HCT116 (cell line): ENCODE measurements around the gene TMEM74B. TPM values are rescaled to one million over a fixed set of nuclear protein-coding genes. Genes with fewer than 3 reads are reported as not detected.

Experiments used
- ATAC-seq: fragments of 200-7000 bp; cut with Tn5 transposase; 2 replicates; pipeline ENCODE4 v1.9.1; 2020; ENCODE audit warnings: mild to moderate bottlenecking, moderate library complexity
- BruUV-seq: library from RNA; stranded (reverse); fragments of 400-500 nt; replicated peaks from 2 replicates; lab custom pipeline; 2021; lab: Mats Ljungman, UMichigan
- CTCF ChIA-PET: fragments of 300-600 bp; sonication (Branson Sonifier 250); formaldehyde crosslinking; loops from one replicate; lab custom pipeline; 2021; ENCODE audit warnings: antibody characterized with exemption; lab: Charles Lee
- POLR2A ChIA-PET: fragments of 300-600, 350-600 bp; sonication (Branson Sonifier 250); formaldehyde crosslinking; loops from one replicate; lab custom pipeline; 2021; ENCODE audit warnings: antibody characterized with exemption; lab: Charles Lee
- RAD21 ChIA-PET, 2 experiments: fragments of 300-600 bp; sonication (Branson Sonifier 250); formaldehyde crosslinking; loops; one replicate each; lab custom pipeline; 2023; ENCODE audit warnings: low total read pairs in 2 of 2; ENCODE audit not compliant: uncharacterized antibody in 2 of 2, unreplicated experiment in 2 of 2, low non-redundant PET in 1 of 2; lab: Charles Lee
- DNase-seq: peaks from one replicate; pipeline ENCODE4 v3.0.0-alpha.2; 2010; ENCODE audit warnings: low read depth, low spot score
- H2AFZ ChIP-seq: fragments of 200-600 bp; shearing (Covaris generic), sonication (generic); 2 replicates; pipeline ENCODE4 v1.6.1; 2017; ENCODE audit warnings: low read depth, mixed run types, mixed read lengths, antibody characterized with exemption, low read length; ENCODE audit not compliant: poor library complexity, severe bottlenecking
- H3K27ac ChIP-seq: 2 replicates; pipeline ENCODE4 v1.5.1; 2012; ENCODE audit warnings: low read depth, low read length
- H3K27me3 ChIP-seq: fragments of 200-600 bp; sonication (generic); 2 replicates; pipeline ENCODE4 v1.6.1; 2016; ENCODE audit warnings: mixed run types, low read length, mixed read lengths; ENCODE audit not compliant: insufficient read depth
- H3K36me3 ChIP-seq, 2 experiments: fragments of 200-500 bp in 1 of 2; fragments of 200-600 bp in 1 of 2; sonication (Bioruptor generic) in 1 of 2; sonication (generic) in 1 of 2; 2 replicates each; pipeline versions ENCODE4 v1.5.1 to v1.6.1; 2014 to 2016; ENCODE audit warnings: low read length in 2 of 2, inconsistent platforms in 1 of 2, mixed read lengths in 1 of 2, mixed run types in 1 of 2; ENCODE audit not compliant: insufficient read depth in 2 of 2, control insufficient read depth in 1 of 2
- H3K4me1 ChIP-seq, 2 experiments: fragments of 200-600 bp in 1 of 2; sonication (generic) in 1 of 2; 2 replicates each; pipeline versions ENCODE4 v1.5.1 to v1.6.1; 2012 to 2017; ENCODE audit warnings: low read length in 2 of 2, inconsistent platforms in 1 of 2, mild to moderate bottlenecking in 1 of 2, mixed read lengths in 1 of 2, mixed run types in 1 of 2, moderate library complexity in 1 of 2; ENCODE audit not compliant: insufficient read depth in 2 of 2, control insufficient read depth in 1 of 2
- H3K4me2 ChIP-seq: fragments of 200-600 bp; sonication (generic); 2 replicates; pipeline ENCODE4 v1.6.1; 2017; ENCODE audit warnings: mixed run types, low read length, mixed read lengths
- H3K4me3 ChIP-seq, 2 experiments: fragments of 200-600 bp in 1 of 2; sonication (generic) in 1 of 2; replicated peaks in 1 of 2; 2 replicates each; pipeline ENCODE4 v1.5.1; 2011 to 2016; ENCODE audit warnings: low read length in 2 of 2, control low read depth in 1 of 2, low read depth in 1 of 2, mild to moderate bottlenecking in 1 of 2, mixed read lengths in 1 of 2, mixed run types in 1 of 2
- H3K79me2 ChIP-seq: fragments of 200-600 bp; sonication (generic); 2 replicates; pipeline ENCODE4 v1.6.1; 2017; ENCODE audit warnings: mild to moderate bottlenecking, mixed run types, low read length, moderate library complexity, mixed read lengths; ENCODE audit not compliant: insufficient read depth
- H3K9ac ChIP-seq: fragments of 200-600 bp; sonication (generic); 2 replicates; pipeline ENCODE4 v1.6.1; 2016; ENCODE audit warnings: low read length, mixed read lengths
- H3K9me2 ChIP-seq: fragments of 200-600 bp; sonication (generic), shearing (Covaris generic); 2 replicates; pipeline ENCODE4 v1.6.1; 2017; ENCODE audit warnings: mixed run types, mild to moderate bottlenecking, moderate library complexity; ENCODE audit not compliant: insufficient read depth
- H3K9me3 ChIP-seq, 2 experiments: fragments of 200-500 bp in 1 of 2; fragments of 200-600 bp in 1 of 2; sonication (Bioruptor generic) in 1 of 2; sonication (generic) in 1 of 2; 2 replicates each; pipeline ENCODE4 v1.6.1; 2014 to 2017; ENCODE audit warnings: low read length in 2 of 2, mixed read lengths in 2 of 2, inconsistent platforms in 1 of 2, low read depth in 1 of 2, mild to moderate bottlenecking in 1 of 2, mixed run types in 1 of 2, moderate library complexity in 1 of 2; ENCODE audit not compliant: control insufficient read depth in 1 of 2, insufficient read depth in 1 of 2
- H4K20me1 ChIP-seq: fragments of 200-600 bp; sonication (generic), shearing (Covaris generic); 2 replicates; pipeline ENCODE4 v1.6.1; 2017; ENCODE audit warnings: mixed run types, mild to moderate bottlenecking, moderate library complexity; ENCODE audit not compliant: insufficient read depth
- ATF3 ChIP-seq: IDR thresholded peaks from 2 replicates; pipeline ENCODE4 v1.6.1; 2012
- CBX3 ChIP-seq: IDR thresholded peaks from 2 replicates; pipeline ENCODE4 v1.6.1; 2012; ENCODE audit warnings: low read depth
- CEBPB ChIP-seq: IDR thresholded peaks from 2 replicates; pipeline ENCODE4 v1.6.1; 2012; ENCODE audit warnings: low read depth
- EGR1 ChIP-seq: IDR thresholded peaks from 2 replicates; pipeline ENCODE4 v1.6.1; 2012; ENCODE audit warnings: low read depth
- ELF1 ChIP-seq: IDR thresholded peaks from 2 replicates; pipeline ENCODE4 v1.6.1; 2012; ENCODE audit warnings: low read depth, borderline replicate concordance
- EZH2phosphoT487 ChIP-seq: fragments of 200-600 bp; IDR thresholded peaks from 2 replicates; pipeline ENCODE4 v1.6.1; 2018; ENCODE audit warnings: antibody characterized with exemption, borderline replicate concordance
- JUND ChIP-seq: IDR thresholded peaks from 2 replicates; pipeline ENCODE4 v1.6.1; 2012
- POLR2A ChIP-seq: IDR thresholded peaks from 2 replicates; pipeline ENCODE4 v1.7.0; 2011; ENCODE audit warnings: borderline replicate concordance; ENCODE audit not compliant: insufficient read depth, insufficient read length; ENCODE audit errors: extremely low read depth
- POLR2AphosphoS5 ChIP-seq: IDR thresholded peaks from 2 replicates; pipeline ENCODE4 v1.6.1; 2011; ENCODE audit warnings: mild to moderate bottlenecking, low read depth, low read length, moderate library complexity
- RAD21 ChIP-seq: IDR thresholded peaks from 2 replicates; pipeline ENCODE4 v1.6.1; 2012; ENCODE audit warnings: low read depth, mild to moderate bottlenecking
- REST ChIP-seq: IDR thresholded peaks from 2 replicates; pipeline ENCODE4 v1.6.1; 2012; ENCODE audit warnings: low read depth
- SIN3A ChIP-seq: IDR thresholded peaks from 2 replicates; pipeline ENCODE4 v1.6.1; 2012; ENCODE audit warnings: low read depth
- SP1 ChIP-seq: IDR thresholded peaks from 2 replicates; pipeline ENCODE4 v1.6.1; 2012; ENCODE audit warnings: low read depth
- SRF ChIP-seq: IDR thresholded peaks from 2 replicates; pipeline ENCODE4 v1.6.1; 2012; ENCODE audit warnings: low read depth
- TCF7L2 ChIP-seq: IDR thresholded peaks from 2 replicates; pipeline ENCODE4 v1.7.0; 2011; ENCODE audit warnings: borderline replicate concordance, inconsistent platforms; ENCODE audit not compliant: insufficient read depth, insufficient read length; ENCODE audit errors: extremely low read depth
- YY1 ChIP-seq: IDR thresholded peaks from 2 replicates; pipeline ENCODE4 v1.6.1; 2011; ENCODE audit warnings: low read length, low read depth, moderate library complexity, mild to moderate bottlenecking; ENCODE audit not compliant: insufficient replicate concordance; ENCODE audit errors: extremely low read depth
- ZFX ChIP-seq: fragments of 450-650 bp; IDR thresholded peaks from 2 replicates; pipeline ENCODE4 v1.6.1; 2017
- ZNF274 ChIP-seq: fragments of 200-500 bp; sonication (Bioruptor generic); IDR thresholded peaks from 2 replicates; pipeline ENCODE4 v1.6.1; 2014; ENCODE audit warnings: mild to moderate bottlenecking, low read depth, low read length, inconsistent platforms
- intact Hi-C: fragments of 100-400 bp; cut with micrococcal nuclease; formaldehyde crosslinking; loops from 2 replicates; pipeline ENCODE4 v1.10.0; 2022
- total RNA-seq: library from RNA; stranded (reverse); gene quantifications from one replicate; pipeline ENCODE4 v1.2.1, GENCODE V29; 2021; ENCODE audit not compliant: unreplicated experiment
- TF ChIP-seq, protein P1 (sequence below): IDR thresholded peaks from 2 replicates; pipeline ENCODE4 v1.6.1; 2011; ENCODE audit warnings: mild to moderate bottlenecking, low read length, moderate library complexity; ENCODE audit not compliant: insufficient replicate concordance; ENCODE audit errors: extremely low read depth
- TF ChIP-seq, protein P2 (sequence below): IDR thresholded peaks from 2 replicates; pipeline ENCODE4 v1.6.1; 2012

Gene TMEM74B
- total RNA-seq, 1 experiment from 2014 or later, result 25.7 TPM

DNA sequence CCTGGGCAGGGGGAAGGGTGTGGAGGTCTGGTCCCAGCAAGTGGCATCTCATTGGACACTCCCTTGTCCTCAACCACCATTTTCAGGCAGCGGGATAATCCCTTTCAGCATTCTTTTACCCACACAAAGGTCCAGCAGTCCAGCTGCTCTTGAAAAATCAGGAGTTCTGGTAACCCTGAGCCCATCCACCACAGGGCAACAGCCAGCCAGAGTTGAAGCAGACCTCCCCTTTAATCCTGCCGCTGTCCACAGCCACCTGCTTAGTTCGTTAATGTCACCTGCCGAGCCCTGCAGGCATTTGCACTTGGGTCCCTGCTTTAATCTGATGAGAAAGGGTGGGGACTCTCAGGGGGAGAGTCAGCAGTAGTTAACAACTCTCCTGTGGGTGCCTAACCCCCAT is 11.1 kb downstream of the TMEM74B start:
- ATAC-seq (no peak), DNase-seq (no peak)
- Histone ChIP-seq H3K79me2 (no peaks in the 10 kb centered on the region), H3K4me1 (no peaks in the 10 kb centered on the region), H3K9me3 (no peaks in the 10 kb centered on the region), H3K9ac (no peak overlapping the region), H3K27me3 (no peaks in the 10 kb centered on the region), H3K4me2 (no peak overlapping the region), H2AFZ (no peak overlapping the region), H3K9me2 (no peaks in the 10 kb centered on the region), H3K4me3 (no peak overlapping the region), H3K36me3 (peaks cover 0 to 20% of the 10 kb centered on the region in 2 experiments; a peak in 2 of 4 replicates), H4K20me1 (no peaks in the 10 kb centered on the region), H3K27ac (no peak overlapping the region)
- POLR2A ChIA-PET, result no interaction called here
- CTCF ChIA-PET, result no interaction called here
- no TSS peak for BruUV-seq
- RAD21 ChIA-PET, result no interaction called here
- intact Hi-C loops, result no loop called here
- TF ChIP-seq ELF1 (no peak), POLR2AphosphoS5 (no peak), TCF7L2 (no peak), YY1 (no peak), SRF (no peak), EGR1 (no peak), ZNF274 (no peak), CEBPB (no peak), CBX3 (no peak), POLR2A (no peak), JUND (no peak), EZH2phosphoT487 (no peak), ATF3 (no peak), REST (no peak), SP1 (no peak), ZFX (no peak), SIN3A (no peak), RAD21 (no peak)
- TF ChIP-seq, protein P1, sequence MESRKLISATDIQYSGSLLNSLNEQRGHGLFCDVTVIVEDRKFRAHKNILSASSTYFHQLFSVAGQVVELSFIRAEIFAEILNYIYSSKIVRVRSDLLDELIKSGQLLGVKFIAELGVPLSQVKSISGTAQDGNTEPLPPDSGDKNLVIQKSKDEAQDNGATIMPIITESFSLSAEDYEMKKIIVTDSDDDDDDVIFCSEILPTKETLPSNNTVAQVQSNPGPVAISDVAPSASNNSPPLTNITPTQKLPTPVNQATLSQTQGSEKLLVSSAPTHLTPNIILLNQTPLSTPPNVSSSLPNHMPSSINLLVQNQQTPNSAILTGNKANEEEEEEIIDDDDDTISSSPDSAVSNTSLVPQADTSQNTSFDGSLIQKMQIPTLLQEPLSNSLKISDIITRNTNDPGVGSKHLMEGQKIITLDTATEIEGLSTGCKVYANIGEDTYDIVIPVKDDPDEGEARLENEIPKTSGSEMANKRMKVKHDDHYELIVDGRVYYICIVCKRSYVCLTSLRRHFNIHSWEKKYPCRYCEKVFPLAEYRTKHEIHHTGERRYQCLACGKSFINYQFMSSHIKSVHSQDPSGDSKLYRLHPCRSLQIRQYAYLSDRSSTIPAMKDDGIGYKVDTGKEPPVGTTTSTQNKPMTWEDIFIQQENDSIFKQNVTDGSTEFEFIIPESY, result no peak
- TF ChIP-seq, protein P2, sequence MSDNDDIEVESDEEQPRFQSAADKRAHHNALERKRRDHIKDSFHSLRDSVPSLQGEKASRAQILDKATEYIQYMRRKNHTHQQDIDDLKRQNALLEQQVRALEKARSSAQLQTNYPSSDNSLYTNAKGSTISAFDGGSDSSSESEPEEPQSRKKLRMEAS, result no peak
